Activated CD8-positive, alpha-beta memory T cell treated with anti-CD3 and anti-CD28 coated beads for 1 hour (primary cell): ENCODE data around the gene UMPS.

Experiments
- DNase-seq, 2 donors: peaks; one replicate each; pipeline ENCODE4 v3.0.0-alpha.2; 2020; ENCODE audit warnings: low read depth in 1 of 2; ENCODE audit errors: extremely low read depth in 1 of 2

The UMPS gene

GRCh38 chr3:124730129-124730940, at the start of gene UMPS:
UMPS (plus strand) TSS chr3:124730452; CDS start chr3:124730472, 20 bp downstream.
- peak; percentile 83 to 91 for DNase-seq

- DNase-seq = no peak
These were observed 49.7 kb upstream of the UMPS start for GRCh38 chr3:124680521-124680920.

GRCh38 chr3:124682263-124682662, 48.0 kb upstream of the UMPS start:
- no peak for DNase-seq

- no peak for DNase-seq
These were observed 45.8 kb upstream of the UMPS start for GRCh38 chr3:124684459-124684858.

- no peak for DNase-seq
These were observed 45.2 kb upstream of the UMPS start for GRCh38 chr3:124685067-124685466.

- DNase-seq = no peak
These were observed 44.8 kb upstream of the UMPS start for GRCh38 chr3:124685481-124685880.

GRCh38 chr3:124686028-124686670, 44.1 kb upstream of the UMPS start:
- no peak for DNase-seq

GRCh38 chr3:124688581-124689454, 41.4 kb upstream of the UMPS start:
- DNase-seq = peak; percentile 18 to 56

- DNase-seq = no peak
These were observed 38.7 kb upstream of the UMPS start for GRCh38 chr3:124691599-124691998.

- no peak for DNase-seq
These were observed 35.8 kb upstream of the UMPS start for GRCh38 chr3:124694486-124694885.

GRCh38 chr3:124695369-124695768, 34.9 kb upstream of the UMPS start:
- no peak for DNase-seq

GRCh38 chr3:124696006-124696405, 34.2 kb upstream of the UMPS start:
- no peak for DNase-seq

- DNase-seq = no peak
These were observed 33.0 kb upstream of the UMPS start for GRCh38 chr3:124697302-124697701.

- DNase-seq = no peak
These were observed 32.1 kb upstream of the UMPS start for GRCh38 chr3:124698030-124698770.

GRCh38 chr3:124699051-124699450, 31.2 kb upstream of the UMPS start:
- no peak for DNase-seq

- DNase-seq = no peak
These were observed 30.4 kb upstream of the UMPS start for GRCh38 chr3:124699686-124700396.

GRCh38 chr3:124700880-124701684, 29.2 kb upstream of the UMPS start:
- no peak for DNase-seq

- no peak for DNase-seq
These were observed 28.6 kb upstream of the UMPS start for GRCh38 chr3:124701687-124702086.

GRCh38 chr3:124702950-124703349, 27.3 kb upstream of the UMPS start:
- DNase-seq = no peak
